Measurements from ENCODE around the gene CD99L2.

DNA sequence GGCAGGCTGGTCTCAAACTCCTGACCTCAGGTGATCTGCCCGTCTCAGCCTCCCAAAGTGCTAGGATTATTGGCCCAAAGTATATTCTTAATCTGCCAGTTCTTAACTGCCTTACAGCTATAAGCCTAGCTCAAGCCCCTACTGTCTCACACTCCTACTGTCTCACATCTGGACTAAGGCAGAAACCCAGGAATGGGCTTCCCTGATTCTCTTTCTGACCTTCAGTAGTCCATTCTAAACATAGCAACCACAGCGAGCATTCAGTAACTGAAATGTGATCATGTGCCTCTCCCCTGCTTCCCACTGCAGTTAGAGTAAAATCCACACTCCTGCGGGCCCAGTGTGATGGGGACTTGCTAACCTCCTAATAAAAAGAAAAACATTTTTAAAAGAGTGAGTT lies 146.3 kb downstream of the CD99L2 start:
- TF ChIP-seq POLR2AphosphoS5 (IDR thresholded peaks at IDR 0.05; ENCODE audit: low read depth, low read length) (no peak), SIN3A (IDR thresholded peaks at IDR 0.05; ENCODE audit: borderline replicate concordance, insufficient read depth, low read length) (no peak), TAF1 (IDR thresholded peaks at IDR 0.05; ENCODE audit: borderline replicate concordance, insufficient read depth, low read length) (no peak), FOXP2 (optimal IDR thresholded peaks at IDR 0.05; ENCODE audit: borderline replicate concordance, extremely low read depth, extremely low read length, insufficient read depth) (no peak)
- TF ChIP-seq, protein P1, sequence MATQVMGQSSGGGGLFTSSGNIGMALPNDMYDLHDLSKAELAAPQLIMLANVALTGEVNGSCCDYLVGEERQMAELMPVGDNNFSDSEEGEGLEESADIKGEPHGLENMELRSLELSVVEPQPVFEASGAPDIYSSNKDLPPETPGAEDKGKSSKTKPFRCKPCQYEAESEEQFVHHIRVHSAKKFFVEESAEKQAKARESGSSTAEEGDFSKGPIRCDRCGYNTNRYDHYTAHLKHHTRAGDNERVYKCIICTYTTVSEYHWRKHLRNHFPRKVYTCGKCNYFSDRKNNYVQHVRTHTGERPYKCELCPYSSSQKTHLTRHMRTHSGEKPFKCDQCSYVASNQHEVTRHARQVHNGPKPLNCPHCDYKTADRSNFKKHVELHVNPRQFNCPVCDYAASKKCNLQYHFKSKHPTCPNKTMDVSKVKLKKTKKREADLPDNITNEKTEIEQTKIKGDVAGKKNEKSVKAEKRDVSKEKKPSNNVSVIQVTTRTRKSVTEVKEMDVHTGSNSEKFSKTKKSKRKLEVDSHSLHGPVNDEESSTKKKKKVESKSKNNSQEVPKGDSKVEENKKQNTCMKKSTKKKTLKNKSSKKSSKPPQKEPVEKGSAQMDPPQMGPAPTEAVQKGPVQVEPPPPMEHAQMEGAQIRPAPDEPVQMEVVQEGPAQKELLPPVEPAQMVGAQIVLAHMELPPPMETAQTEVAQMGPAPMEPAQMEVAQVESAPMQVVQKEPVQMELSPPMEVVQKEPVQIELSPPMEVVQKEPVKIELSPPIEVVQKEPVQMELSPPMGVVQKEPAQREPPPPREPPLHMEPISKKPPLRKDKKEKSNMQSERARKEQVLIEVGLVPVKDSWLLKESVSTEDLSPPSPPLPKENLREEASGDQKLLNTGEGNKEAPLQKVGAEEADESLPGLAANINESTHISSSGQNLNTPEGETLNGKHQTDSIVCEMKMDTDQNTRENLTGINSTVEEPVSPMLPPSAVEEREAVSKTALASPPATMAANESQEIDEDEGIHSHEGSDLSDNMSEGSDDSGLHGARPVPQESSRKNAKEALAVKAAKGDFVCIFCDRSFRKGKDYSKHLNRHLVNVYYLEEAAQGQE (IDR thresholded peaks at IDR 0.05; ENCODE audit: insufficient read depth in 1 of 2, low read depth in 2 of 2, low read length in 2 of 2): no peak
